ENCODE results near the gene NBAS.

DNA sequence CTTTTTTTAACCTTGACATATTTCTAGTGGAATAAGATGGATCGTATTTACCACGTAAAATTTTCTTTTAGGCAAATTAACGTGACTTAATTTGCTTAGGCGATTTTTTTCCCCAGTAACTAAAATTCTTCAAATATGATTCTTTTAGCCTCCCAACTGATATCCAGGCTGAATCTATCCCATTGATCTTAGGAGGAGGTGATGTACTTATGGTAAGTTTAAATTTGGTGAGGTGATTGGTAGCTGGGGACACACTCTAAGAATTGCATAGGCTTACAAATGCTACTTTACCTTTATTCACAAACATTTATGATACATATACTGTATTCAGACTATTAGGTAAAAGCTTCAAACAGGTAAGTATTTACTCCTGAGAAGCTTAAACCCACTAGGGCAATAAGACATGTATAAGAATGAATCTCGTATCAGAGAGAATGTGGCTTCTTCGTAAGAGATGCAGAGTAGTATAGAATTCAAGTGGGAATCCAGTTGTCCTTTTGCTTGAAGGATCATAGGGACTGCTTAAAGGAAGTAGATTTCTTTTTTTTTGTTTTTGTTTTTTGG is 34.3 kb upstream of the NBAS start:
- no peak for TF ChIP-seq POLR2AphosphoS5 (IDR thresholded peaks at IDR 0.05; ENCODE audit: borderline replicate concordance, low read depth, low read length)
- TF ChIP-seq EZH2 (IDR thresholded peaks at IDR 0.05), result no peak
- TF ChIP-seq FOXP2 (optimal IDR thresholded peaks at IDR 0.05; ENCODE audit: control extremely low read depth, extremely low read length, insufficient read depth), result no peak

All from SK-N-MC (cell line).